Prostate gland (tissue), 2 donors: ENCODE data around the gene RASSF4. TPM values are rescaled to one million over a fixed set of nuclear protein-coding genes. Genes with fewer than 3 reads are reported as not detected.

Experiments
- DNase-seq: peaks from one replicate; pipeline ENCODE4 v3.0.0-alpha.2; 2019; ENCODE audit warnings: low spot score
- H3K27ac ChIP-seq, 2 donors: fragments of 200-600 bp; sonication (generic); 2 replicates each; pipeline ENCODE4 v1.5.1; 2017 to 2019
- H3K27me3 ChIP-seq: fragments of 200-600 bp; sonication (generic); replicated peaks from 2 replicates; pipeline ENCODE4 v1.5.1; 2019; ENCODE audit not compliant: insufficient read depth
- H3K36me3 ChIP-seq, 2 donors: fragments of 200-600 bp; sonication (generic); 1 replicate in 1 of 2; 2 replicates in 1 of 2; pipeline versions ENCODE4 v1.5.1 to v1.8.1; 2017 to 2019
- H3K4me1 ChIP-seq: fragments of 200-600 bp; sonication (generic); replicated peaks from 2 replicates; pipeline ENCODE4 v1.5.1; 2019
- H3K4me3 ChIP-seq, 2 donors: fragments of 200-600 bp; sonication (generic); 2 replicates each; pipeline ENCODE4 v1.5.1; 2017 to 2019
- H3K9me3 ChIP-seq: fragments of 200-600 bp; sonication (generic); 2 replicates; pipeline ENCODE4 v1.5.1; 2017
- POLR2A ChIP-seq: fragments of 450-650 bp; IDR thresholded peaks from one replicate; pipeline ENCODE4 v1.6.1; 2016; ENCODE audit warnings: antibody characterized with exemption, mild to moderate bottlenecking
- POLR2AphosphoS5 ChIP-seq: sonication (generic); formaldehyde crosslinking; IDR thresholded peaks from one replicate; pipeline ENCODE4 v1.6.1; 2017; ENCODE audit warnings: antibody characterized with exemption
- WGBS: methylation state at CpG from one replicate; pipeline ENCODE4 v1.1.5; 2018; 5-methylcytosine and 5-hydroxymethylcytosine counted together
- intact Hi-C: fragments of 100-400 bp; cut with DNase I; formaldehyde crosslinking; loops from one replicate; pipeline ENCODE4 v1.14.2; 2022
- total RNA-seq, 2 donors: library from RNA; depleted of rRNA; stranded (reverse); fragments of >200 nt; gene quantifications; one replicate each; pipeline ENCODE4 v1.1.0, GENCODE V29; 2016
- TF ChIP-seq, protein P1 (sequence below), 4 experiments: fragments of 200-600 bp in 2 of 4; fragments of 450-650 bp in 2 of 4; sonication (generic) in 2 of 4; IDR thresholded peaks; 1 replicate in 3 of 4; 2 replicates in 1 of 4; pipeline ENCODE4 v1.5.1; 2016 to 2019; ENCODE audit warnings: antibody characterized with exemption in 4 of 4, mild to moderate bottlenecking in 2 of 4, moderate library complexity in 2 of 4

Gene RASSF4
- total RNA-seq, 2 donors from 2014 or later: 6.1 to 31.0 TPM

DNA sequence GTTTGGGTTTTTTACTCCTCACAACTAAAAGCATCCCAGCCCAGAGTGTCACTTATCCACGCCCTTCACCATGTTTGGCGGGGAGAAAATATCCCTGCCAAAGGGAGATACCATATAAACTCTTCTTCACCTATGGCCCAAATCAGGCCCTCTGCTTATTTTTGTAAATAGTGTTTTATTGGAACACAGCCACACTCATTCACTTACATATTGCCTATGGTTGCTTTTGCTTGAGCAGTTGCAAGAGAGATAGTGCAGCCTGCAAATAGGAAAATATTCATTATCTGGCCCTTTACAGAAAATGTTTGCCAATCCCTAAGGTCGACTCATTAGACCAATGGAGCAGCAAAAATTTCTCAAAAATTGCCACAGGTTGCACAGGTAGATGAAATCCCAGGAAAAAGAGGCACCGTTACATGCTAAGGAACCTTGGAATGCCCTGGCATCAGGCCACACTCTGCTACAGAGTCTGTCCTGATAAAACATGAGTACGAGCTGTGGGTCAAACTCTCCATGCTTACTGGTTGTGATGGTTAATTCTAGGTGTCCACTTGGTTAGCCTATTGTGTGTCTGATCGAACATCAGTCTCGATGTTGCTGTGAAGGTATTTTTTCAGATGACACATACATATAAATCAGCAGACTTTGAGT lies 7.9 kb upstream of the RASSF4 start:
- 90% methylated on average over 7 of the region's 7 CpGs for WGBS
- no peak overlapping the region for H3K4me3 ChIP-seq
- no peaks in the 10 kb centered on the region for H3K36me3 ChIP-seq
- TF ChIP-seq, protein P1, sequence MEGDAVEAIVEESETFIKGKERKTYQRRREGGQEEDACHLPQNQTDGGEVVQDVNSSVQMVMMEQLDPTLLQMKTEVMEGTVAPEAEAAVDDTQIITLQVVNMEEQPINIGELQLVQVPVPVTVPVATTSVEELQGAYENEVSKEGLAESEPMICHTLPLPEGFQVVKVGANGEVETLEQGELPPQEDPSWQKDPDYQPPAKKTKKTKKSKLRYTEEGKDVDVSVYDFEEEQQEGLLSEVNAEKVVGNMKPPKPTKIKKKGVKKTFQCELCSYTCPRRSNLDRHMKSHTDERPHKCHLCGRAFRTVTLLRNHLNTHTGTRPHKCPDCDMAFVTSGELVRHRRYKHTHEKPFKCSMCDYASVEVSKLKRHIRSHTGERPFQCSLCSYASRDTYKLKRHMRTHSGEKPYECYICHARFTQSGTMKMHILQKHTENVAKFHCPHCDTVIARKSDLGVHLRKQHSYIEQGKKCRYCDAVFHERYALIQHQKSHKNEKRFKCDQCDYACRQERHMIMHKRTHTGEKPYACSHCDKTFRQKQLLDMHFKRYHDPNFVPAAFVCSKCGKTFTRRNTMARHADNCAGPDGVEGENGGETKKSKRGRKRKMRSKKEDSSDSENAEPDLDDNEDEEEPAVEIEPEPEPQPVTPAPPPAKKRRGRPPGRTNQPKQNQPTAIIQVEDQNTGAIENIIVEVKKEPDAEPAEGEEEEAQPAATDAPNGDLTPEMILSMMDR (IDR thresholded peaks at IDR 0.05): no peak
- TF ChIP-seq POLR2A (no peak), POLR2AphosphoS5 (no peak)
- no peaks in the 10 kb centered on the region for H3K4me1 ChIP-seq
- intact Hi-C loops: loop anchor here (10.0 kb wide), 1 partner anchor 567 kb away; the partner anchor contains the start of gene CXCL12
- H3K27me3 ChIP-seq: no peaks in the 10 kb centered on the region
- H3K9me3 ChIP-seq: no peaks in the 10 kb centered on the region
- no peak overlapping the region for H3K27ac ChIP-seq
- DNase-seq: no peak

DNA sequence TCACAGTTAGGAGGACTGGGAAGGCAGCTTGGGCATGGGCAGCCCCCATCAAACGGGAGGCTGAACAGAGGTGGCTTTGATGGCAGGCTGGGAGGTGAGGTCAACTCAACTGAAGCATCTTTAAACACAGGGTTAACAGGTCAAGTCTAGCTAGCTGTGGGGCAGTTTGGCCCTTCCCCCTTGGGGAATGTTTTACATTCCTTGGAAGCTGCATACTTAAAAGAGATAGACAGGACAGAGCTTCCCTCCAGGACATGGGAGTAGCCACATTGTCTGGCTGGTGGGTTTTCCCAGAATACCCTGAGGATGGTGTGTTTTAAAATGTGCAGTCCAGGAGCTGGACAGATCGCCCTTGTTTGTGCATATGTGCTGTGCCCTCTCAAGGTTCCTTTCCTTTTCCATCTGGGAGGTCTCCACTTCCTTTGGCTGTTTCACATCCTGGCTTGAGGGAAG lies 6.8 kb upstream of the RASSF4 start:
- TF ChIP-seq POLR2AphosphoS5 (no peak), POLR2A (no peak)
- Histone ChIP-seq H3K9me3 (no peaks in the 10 kb centered on the region), H3K27me3 (no peaks in the 10 kb centered on the region), H3K27ac (no peak overlapping the region), H3K36me3 (no peaks in the 10 kb centered on the region), H3K4me1 (no peaks in the 10 kb centered on the region), H3K4me3 (no peak overlapping the region)
- DNase-seq: no peak
- WGBS: 58% methylated on average over 2 of the region's 2 CpGs
- intact Hi-C loops: loop anchor here (10.0 kb wide), 1 partner anchor 568 kb away; the partner anchor contains the start of gene CXCL12

DNA sequence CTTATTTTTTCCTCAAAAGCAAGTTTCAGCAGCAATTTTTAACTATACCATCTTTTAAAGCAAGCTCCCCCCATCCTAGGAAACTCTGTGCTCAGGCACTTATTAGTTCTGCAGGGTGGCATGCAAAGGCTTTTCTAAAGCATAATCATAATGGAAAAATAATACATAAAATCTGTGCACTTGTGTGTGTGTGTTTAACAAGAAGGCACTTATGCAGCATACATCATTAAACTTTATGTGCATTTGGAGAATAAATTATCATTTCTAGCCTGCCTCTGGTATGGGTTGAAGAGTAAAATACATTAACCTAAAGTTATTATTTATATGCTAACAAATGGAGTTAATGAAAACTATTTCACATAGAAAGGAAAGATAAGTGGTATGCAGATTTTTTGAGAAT lies 5.6 kb upstream of the RASSF4 start:
- Histone ChIP-seq H3K9me3 (no peaks in the 10 kb centered on the region), H3K4me3 (no peak overlapping the region), H3K4me1 (no peaks in the 10 kb centered on the region), H3K36me3 (no peaks in the 10 kb centered on the region), H3K27ac (no peak overlapping the region), H3K27me3 (no peaks in the 10 kb centered on the region)
- intact Hi-C loops: loop anchor here (10.0 kb wide), 1 partner anchor 569 kb away; the partner anchor contains the start of gene CXCL12
- DNase-seq: no peak
- TF ChIP-seq, protein P1 (IDR thresholded peaks at IDR 0.05): no peak
- TF ChIP-seq POLR2A (no peak), POLR2AphosphoS5 (no peak)

DNA sequence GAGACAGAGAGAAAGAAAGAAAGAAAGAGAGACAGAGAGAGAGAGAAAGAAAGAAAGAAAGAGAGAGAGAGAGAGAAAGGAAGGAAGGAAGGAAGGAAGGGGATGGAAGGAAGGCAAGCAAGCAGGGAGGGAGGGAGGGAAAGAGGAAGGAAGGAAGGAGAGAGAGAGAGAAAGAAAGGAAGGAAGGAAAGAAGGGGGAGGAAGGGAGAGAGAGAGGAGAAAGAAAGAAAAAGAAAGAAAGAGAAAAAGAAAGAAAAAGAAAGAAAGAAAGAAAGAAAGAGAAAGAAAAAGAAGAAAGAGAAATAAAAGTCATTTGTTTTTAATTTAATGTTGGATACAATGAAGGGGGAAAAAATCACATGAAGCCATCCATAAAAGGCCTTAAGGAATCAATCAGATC lies 4.6 kb upstream of the RASSF4 start:
- intact Hi-C loops: loop anchor here (5.0 to 10.0 kb wide), 2 partner anchors 47 to 570 kb away; partner anchors contain the start of genes CXCL12 and ZNF22
- Histone ChIP-seq H3K36me3 (no peaks in the 10 kb centered on the region), H3K9me3 (no peaks in the 10 kb centered on the region), H3K27me3 (no peaks in the 10 kb centered on the region), H3K27ac (no peak overlapping the region), H3K4me3 (no peak overlapping the region), H3K4me1 (peaks cover 2% of the 10 kb centered on the region)
- TF ChIP-seq POLR2AphosphoS5 (no peak), POLR2A (no peak)
- TF ChIP-seq, protein P1 (IDR thresholded peaks at IDR 0.05): no peak
- DNase-seq: no peak

DNA sequence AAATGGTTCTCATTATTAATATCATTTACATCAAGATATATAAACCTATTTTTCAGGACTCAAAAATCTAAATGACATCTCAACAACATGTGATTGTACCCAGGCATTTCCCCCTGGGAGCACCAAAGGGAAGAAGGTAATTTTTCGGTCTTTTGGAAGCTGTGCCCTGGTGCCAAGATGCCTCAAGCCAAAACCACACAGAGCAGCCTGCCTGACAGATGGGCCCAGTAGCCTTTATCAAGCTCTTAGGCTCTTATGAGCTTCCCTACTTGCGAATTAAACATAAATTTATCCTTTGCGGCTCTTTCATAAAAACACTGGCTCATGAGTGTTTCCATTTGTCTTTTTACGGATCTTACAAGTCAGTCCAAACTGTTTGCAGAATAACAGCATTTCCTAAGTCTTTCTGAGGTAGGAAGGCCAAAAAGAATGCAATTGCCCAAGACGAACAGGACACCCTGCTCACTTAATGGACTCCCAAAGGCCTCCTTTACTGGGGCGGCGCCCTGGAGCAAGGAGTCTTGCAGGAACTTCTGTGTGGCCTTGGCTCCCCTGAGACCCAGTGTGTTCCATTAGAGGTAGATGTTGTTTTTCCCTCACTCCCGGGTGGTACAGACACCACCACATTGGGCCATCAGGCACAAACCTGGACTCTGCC lies 4.1 kb upstream of the RASSF4 start:
- intact Hi-C loops: loop anchor here (5.0 to 10.0 kb wide), 2 partner anchors 47 to 571 kb away; partner anchors contain the start of genes CXCL12 and ZNF22
- no peaks in the 10 kb centered on the region for H3K9me3 ChIP-seq
- 81% methylated on average over 8 of the region's 8 CpGs for WGBS
- H3K27me3 ChIP-seq: no peaks in the 10 kb centered on the region
- TF ChIP-seq POLR2AphosphoS5: no peak
- TF ChIP-seq POLR2A: no peak
- TF ChIP-seq, protein P1 (IDR thresholded peaks at IDR 0.05): no peak
- no peaks in the 10 kb centered on the region for H3K36me3 ChIP-seq
- H3K4me1 ChIP-seq: peaks cover 4% of the 10 kb centered on the region
- H3K27ac ChIP-seq: no peak overlapping the region
- H3K4me3 ChIP-seq: no peak overlapping the region
- no peak for DNase-seq
